Measurements from ENCODE around the gene PNPO. TPM values are rescaled to one million over a fixed set of nuclear protein-coding genes. Genes with fewer than 3 reads are reported as not detected.

Gene PNPO
- total and polyA plus RNA-seq, 4 donors, result 27.8 to 102 (median 51.3) TPM

DNA sequence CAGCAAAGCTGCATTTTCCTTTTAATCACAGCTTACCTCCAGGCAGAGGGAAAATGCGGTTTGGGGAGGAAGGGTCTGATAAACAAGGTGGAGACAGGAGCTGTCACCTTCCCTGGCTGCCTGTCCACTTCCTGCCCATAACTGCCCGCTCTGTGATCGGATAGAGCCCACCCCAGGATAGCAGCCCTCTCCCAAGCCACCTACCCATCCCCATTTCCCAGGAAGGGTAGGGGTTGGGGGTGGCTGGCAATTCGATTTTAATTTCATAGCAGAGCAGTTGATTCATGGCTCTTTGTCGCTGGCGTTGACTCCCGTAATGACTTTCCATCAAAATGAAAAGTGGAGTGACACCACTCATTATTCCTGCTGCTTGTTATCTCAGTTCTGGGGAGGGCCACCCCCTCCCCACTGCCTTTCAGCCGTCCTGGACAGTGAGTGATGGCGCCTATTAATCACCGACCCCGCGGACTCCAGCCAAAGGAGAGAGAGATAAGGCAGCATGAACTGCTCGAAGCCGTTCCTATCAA, 40.8 kb downstream of the PNPO start:
- Histone ChIP-seq H3K27me3 (ENCODE audit: control insufficient read depth in 4 of 4, insufficient read depth in 4 of 4, low read length in 3 of 4) (no peaks in the 10 kb centered on the region), H3K4me3 (ENCODE audit: low read depth in 1 of 3, low read length in 3 of 3) (no peak overlapping the region), H3K9me3 (ENCODE audit: control insufficient read depth in 4 of 4, low read length in 3 of 4) (no peaks in the 10 kb centered on the region), H3K4me1 (ENCODE audit: control insufficient read depth in 4 of 4, insufficient read depth in 4 of 4, low read length in 3 of 4) (peaks cover 0 to 5% (median 1%) of the 10 kb centered on the region in 4 donors), H3K27ac (ENCODE audit: low read depth in 1 of 2, low read length in 2 of 2) (no peak overlapping the region), H3K36me3 (ENCODE audit: control insufficient read depth in 4 of 4, insufficient read depth in 3 of 4, low read depth in 1 of 4, low read length in 3 of 4) (peaks cover 7 to 64% (median 48%) of the 10 kb centered on the region in 4 donors), H3K9ac (ENCODE audit: low read depth in 1 of 2, low read length in 2 of 2) (no peak overlapping the region)
- TF ChIP-seq ZBTB33 (IDR thresholded peaks at IDR 0.05) (no peak), HNF4G (IDR thresholded peaks at IDR 0.05) (no peak), NR2F2 (IDR thresholded peaks at IDR 0.05) (no peak), SP1 (IDR thresholded peaks at IDR 0.05) (no peak), RAD21 (IDR thresholded peaks at IDR 0.05) (no peak), TAF1 (conservative IDR thresholded peaks at IDR 0.05) (no peak), YY1 (IDR thresholded peaks at IDR 0.05) (no peak), GABPA (IDR thresholded peaks at IDR 0.05 in 1 of 2, conservative IDR thresholded peaks at IDR 0.05 in 1 of 2) (no peak), EGR1 (IDR thresholded peaks at IDR 0.05; ENCODE audit: low read depth in 2 of 2) (no peak), HNF4A (conservative IDR thresholded peaks at IDR 0.05) (no peak), FOXA1 (IDR thresholded peaks at IDR 0.05) (no peak), RXRA (IDR thresholded peaks at IDR 0.05) (no peak)
- TF ChIP-seq, protein P1, sequence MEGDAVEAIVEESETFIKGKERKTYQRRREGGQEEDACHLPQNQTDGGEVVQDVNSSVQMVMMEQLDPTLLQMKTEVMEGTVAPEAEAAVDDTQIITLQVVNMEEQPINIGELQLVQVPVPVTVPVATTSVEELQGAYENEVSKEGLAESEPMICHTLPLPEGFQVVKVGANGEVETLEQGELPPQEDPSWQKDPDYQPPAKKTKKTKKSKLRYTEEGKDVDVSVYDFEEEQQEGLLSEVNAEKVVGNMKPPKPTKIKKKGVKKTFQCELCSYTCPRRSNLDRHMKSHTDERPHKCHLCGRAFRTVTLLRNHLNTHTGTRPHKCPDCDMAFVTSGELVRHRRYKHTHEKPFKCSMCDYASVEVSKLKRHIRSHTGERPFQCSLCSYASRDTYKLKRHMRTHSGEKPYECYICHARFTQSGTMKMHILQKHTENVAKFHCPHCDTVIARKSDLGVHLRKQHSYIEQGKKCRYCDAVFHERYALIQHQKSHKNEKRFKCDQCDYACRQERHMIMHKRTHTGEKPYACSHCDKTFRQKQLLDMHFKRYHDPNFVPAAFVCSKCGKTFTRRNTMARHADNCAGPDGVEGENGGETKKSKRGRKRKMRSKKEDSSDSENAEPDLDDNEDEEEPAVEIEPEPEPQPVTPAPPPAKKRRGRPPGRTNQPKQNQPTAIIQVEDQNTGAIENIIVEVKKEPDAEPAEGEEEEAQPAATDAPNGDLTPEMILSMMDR (IDR thresholded peaks at IDR 0.05; ENCODE audit: low read depth, low read length, missing input control), result no peak
- WGBS, result 89% methylated on average over 14 of the region's 14 CpGs
- DNase-seq (ENCODE audit: low spot score), result no peak

DNA sequence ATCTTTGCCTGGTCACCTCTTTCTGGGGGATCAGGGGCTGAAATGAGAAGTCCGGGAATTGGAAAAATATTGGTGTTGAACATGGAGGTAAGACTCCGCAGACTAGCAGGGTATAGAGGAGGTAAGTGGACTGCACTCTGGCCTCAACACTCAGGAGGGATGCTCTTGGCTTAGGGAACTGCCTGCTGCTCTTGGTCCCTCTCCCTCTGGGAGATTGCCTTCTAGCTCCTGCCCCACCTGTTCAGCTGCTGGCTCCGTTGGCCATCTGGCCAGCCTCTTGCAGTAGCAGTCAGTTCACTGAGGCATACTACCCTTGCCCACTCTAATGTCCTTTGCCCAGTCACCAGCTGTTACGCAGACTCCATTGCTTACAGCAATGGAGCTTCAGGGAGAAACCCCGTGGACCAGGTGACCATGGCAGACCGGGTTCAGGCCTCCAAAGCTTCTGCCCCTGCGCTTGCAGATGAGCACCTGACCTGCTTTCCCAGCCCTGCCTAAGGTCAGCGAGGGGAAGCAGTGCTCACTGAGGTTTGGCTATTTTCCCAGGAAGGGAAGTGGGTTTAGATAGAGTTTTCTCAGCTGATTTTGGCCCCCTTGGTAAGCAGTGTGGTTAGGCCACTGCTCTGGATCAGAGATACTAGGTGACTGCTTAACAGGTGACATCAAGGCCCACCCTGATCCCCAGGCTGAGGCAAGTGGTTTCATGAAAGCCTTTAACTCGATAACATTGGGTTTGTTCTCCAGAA, 41.4 kb downstream of the PNPO start:
- H3K4me1 ChIP-seq (ENCODE audit: control insufficient read depth in 4 of 4, insufficient read depth in 4 of 4, low read length in 3 of 4), result peaks cover 0 to 5% (median 1%) of the 10 kb centered on the region in 4 donors
- no peaks in the 10 kb centered on the region for H3K27me3 ChIP-seq (ENCODE audit: control insufficient read depth in 4 of 4, insufficient read depth in 4 of 4, low read length in 3 of 4)

More for the DNA sequence above, 41.4 kb downstream of the PNPO start:
- Histone ChIP-seq H3K27ac (ENCODE audit: low read depth in 1 of 2, low read length in 2 of 2) (no peak overlapping the region), H3K9ac (ENCODE audit: low read depth in 1 of 2, low read length in 2 of 2) (no peak overlapping the region), H3K36me3 (ENCODE audit: control insufficient read depth in 4 of 4, insufficient read depth in 3 of 4, low read depth in 1 of 4, low read length in 3 of 4) (peaks cover 3 to 59% (median 44%) of the 10 kb centered on the region in 4 donors), H3K4me3 (ENCODE audit: low read depth in 1 of 3, low read length in 3 of 3) (no peak overlapping the region), H3K9me3 (ENCODE audit: control insufficient read depth in 4 of 4, low read length in 3 of 4) (no peaks in the 10 kb centered on the region)
- WGBS, result 84% methylated on average over 9 of the region's 9 CpGs
- no peak for DNase-seq (ENCODE audit: low spot score)
- TF ChIP-seq GABPA (IDR thresholded peaks at IDR 0.05 in 1 of 2, conservative IDR thresholded peaks at IDR 0.05 in 1 of 2) (no peak), JUND (IDR thresholded peaks at IDR 0.05) (no peak), FOXA2 (IDR thresholded peaks at IDR 0.05) (no peak)
